HG03045 (cell line): ENCODE measurements around the gene CCDC86.

Source experiments
- ATAC-seq: cut with Tn5 transposase; IDR thresholded peaks from one replicate; pipeline ENCODE4 v1.9.1; 2021; ENCODE audit warnings: mild to moderate bottlenecking, moderate library complexity; ENCODE audit not compliant: unreplicated experiment

The CCDC86 gene

GRCh38 chr11:60867871-60868681 lies 26.2 kb downstream of the CCDC86 start:
- no peak for ATAC-seq

- no peak for ATAC-seq
These were observed 27.0 kb downstream of the CCDC86 start for GRCh38 chr11:60868682-60869450.

- ATAC-seq: no peak
These were observed 27.5 kb downstream of the CCDC86 start for GRCh38 chr11:60869451-60869825.

- no peak for ATAC-seq
These were observed 28.4 kb downstream of the CCDC86 start for GRCh38 chr11:60870276-60870675.

GRCh38 chr11:60870733-60871377 lies 28.9 kb downstream of the CCDC86 start:
- no peak for ATAC-seq

GRCh38 chr11:60871378-60872061 lies 29.6 kb downstream of the CCDC86 start:
- ATAC-seq: no peak

GRCh38 chr11:60872124-60872960 lies 30.4 kb downstream of the CCDC86 start:
- ATAC-seq: no peak

- ATAC-seq: no peak
These were observed 31.1 kb downstream of the CCDC86 start for GRCh38 chr11:60872961-60873524.

GRCh38 chr11:60873533-60873932 lies 31.6 kb downstream of the CCDC86 start:
- no peak for ATAC-seq

- no peak for ATAC-seq
These were observed 32.8 kb downstream of the CCDC86 start for GRCh38 chr11:60874421-60875365.

- no peak for ATAC-seq
These were observed 33.7 kb downstream of the CCDC86 start for GRCh38 chr11:60875366-60876167.

- no peak for ATAC-seq
These were observed 34.2 kb downstream of the CCDC86 start for GRCh38 chr11:60876168-60876485.

GRCh38 chr11:60878245-60879101 lies 36.6 kb downstream of the CCDC86 start:
- ATAC-seq: no peak

GRCh38 chr11:60879104-60879503 lies 37.2 kb downstream of the CCDC86 start:
- ATAC-seq: no peak

- no peak for ATAC-seq
These were observed 38.2 kb downstream of the CCDC86 start for GRCh38 chr11:60879971-60880588.

GRCh38 chr11:60880643-60881282 lies 38.9 kb downstream of the CCDC86 start:
- ATAC-seq: no peak
